Body of pancreas (tissue), 4 donors: ENCODE results near the gene PCDH9. TPM values are rescaled to one million over a fixed set of nuclear protein-coding genes. Genes with fewer than 3 reads are reported as not detected.

Experiments used
- ATAC-seq: fragments of 150-250 bp; one replicate; pipeline ENCODE4 v1.9.1; 2016
- DNase-seq, 4 donors: peaks; one replicate each; pipeline ENCODE4 v3.0.0-alpha.2; 2019
- H3K27ac ChIP-seq, 4 donors: fragments of 200-600 bp; sonication (generic); 1 replicate in 3 of 4; 2 replicates in 1 of 4; pipeline versions ENCODE4 v1.5.1 to v1.6.1; 2016 to 2019; ENCODE audit warnings: mild to moderate bottlenecking in 1 of 4, mixed read lengths in 1 of 4, moderate library complexity in 1 of 4
- H3K27me3 ChIP-seq, 2 donors: fragments of 200-600 bp; sonication (generic); one replicate each; pipeline ENCODE4 v1.6.0; 2016; ENCODE audit warnings: mild to moderate bottlenecking in 1 of 2
- H3K36me3 ChIP-seq, 2 donors: fragments of 200-600 bp; sonication (generic); replicated peaks in 1 of 2; 2 replicates each; pipeline ENCODE4 v1.5.1; 2016; ENCODE audit warnings: low read depth in 2 of 2; ENCODE audit not compliant: insufficient read depth in 1 of 2
- H3K4me1 ChIP-seq: fragments of 200-600 bp; sonication (generic); one replicate; pipeline ENCODE4 v1.6.0; 2016
- H3K4me3 ChIP-seq, 2 donors: fragments of 200-600 bp; sonication (generic); 1 replicate in 1 of 2; 2 replicates in 1 of 2; pipeline ENCODE4 v1.5.1; 2016 to 2019
- H3K9me3 ChIP-seq, 3 donors: fragments of 200-600 bp; sonication (generic); 1 replicate in 2 of 3; 2 replicates in 1 of 3; pipeline ENCODE4 v1.5.1; 2016
- POLR2A ChIP-seq, 3 donors: fragments of 450-650 bp; IDR thresholded peaks; one replicate each; pipeline ENCODE4 v1.6.1; 2016; ENCODE audit warnings: antibody characterized with exemption in 3 of 3, mild to moderate bottlenecking in 2 of 3
- WGBS, 2 donors: methylation state at CpG; one replicate each; pipeline ENCODE4 v1.1.5; 2017; 5-methylcytosine and 5-hydroxymethylcytosine counted together
- intact Hi-C: fragments of 100-400 bp; cut with DNase I; formaldehyde crosslinking; loops from one replicate; pipeline ENCODE4 v1.15.1; 2023
- total RNA-seq, 2 donors: library from RNA; depleted of rRNA; stranded (reverse); fragments of >200 nt; gene quantifications; one replicate each; pipeline ENCODE4 v1.1.0, GENCODE V29; 2016
- TF ChIP-seq, protein P1 (sequence below), 7 experiments: fragments of 450-650 bp in 4 of 7; fragments of 200-600 bp in 3 of 7; sonication (generic) in 3 of 7; IDR thresholded peaks; one replicate each; pipeline ENCODE4 v1.5.1; 2016 to 2019; ENCODE audit warnings: antibody characterized with exemption in 7 of 7

The PCDH9 gene
- total RNA-seq, 2 donors from 2014 or later = 3.6 to 3.9 TPM

DNA sequence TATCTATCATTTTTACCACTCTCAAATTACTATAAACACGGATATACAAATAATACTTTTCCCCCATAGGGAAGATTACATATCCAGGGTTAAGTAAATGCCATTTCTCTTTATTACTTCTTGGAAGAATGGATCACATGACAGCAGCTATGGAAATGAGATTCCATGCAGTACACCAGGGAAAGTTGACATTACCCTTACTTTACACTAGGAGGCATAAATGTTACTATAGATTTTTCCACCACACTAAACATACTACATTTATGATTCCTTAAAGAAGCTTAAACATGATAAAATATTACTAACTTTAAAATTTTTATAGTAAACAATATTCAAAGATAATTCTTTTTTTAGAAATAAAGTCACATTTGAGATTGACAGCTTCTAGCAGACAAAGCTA is 611.4 kb downstream of the PCDH9 start:
- no peak for DNase-seq
- H3K4me1 ChIP-seq = no peaks in the 10 kb centered on the region
- ATAC-seq = no peak
- no peaks in the 10 kb centered on the region for H3K27me3 ChIP-seq
- H3K9me3 ChIP-seq = no peaks in the 10 kb centered on the region
- no peak for TF ChIP-seq POLR2A (IDR thresholded peaks at IDR 0.05)
- TF ChIP-seq, protein P1, sequence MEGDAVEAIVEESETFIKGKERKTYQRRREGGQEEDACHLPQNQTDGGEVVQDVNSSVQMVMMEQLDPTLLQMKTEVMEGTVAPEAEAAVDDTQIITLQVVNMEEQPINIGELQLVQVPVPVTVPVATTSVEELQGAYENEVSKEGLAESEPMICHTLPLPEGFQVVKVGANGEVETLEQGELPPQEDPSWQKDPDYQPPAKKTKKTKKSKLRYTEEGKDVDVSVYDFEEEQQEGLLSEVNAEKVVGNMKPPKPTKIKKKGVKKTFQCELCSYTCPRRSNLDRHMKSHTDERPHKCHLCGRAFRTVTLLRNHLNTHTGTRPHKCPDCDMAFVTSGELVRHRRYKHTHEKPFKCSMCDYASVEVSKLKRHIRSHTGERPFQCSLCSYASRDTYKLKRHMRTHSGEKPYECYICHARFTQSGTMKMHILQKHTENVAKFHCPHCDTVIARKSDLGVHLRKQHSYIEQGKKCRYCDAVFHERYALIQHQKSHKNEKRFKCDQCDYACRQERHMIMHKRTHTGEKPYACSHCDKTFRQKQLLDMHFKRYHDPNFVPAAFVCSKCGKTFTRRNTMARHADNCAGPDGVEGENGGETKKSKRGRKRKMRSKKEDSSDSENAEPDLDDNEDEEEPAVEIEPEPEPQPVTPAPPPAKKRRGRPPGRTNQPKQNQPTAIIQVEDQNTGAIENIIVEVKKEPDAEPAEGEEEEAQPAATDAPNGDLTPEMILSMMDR (IDR thresholded peaks at IDR 0.05) = peak in 2 of 7 experiments; percentile 10 to 26
- H3K27ac ChIP-seq = no peak overlapping the region
- no peaks in the 10 kb centered on the region for H3K36me3 ChIP-seq
- 22 to 28% methylated on average over 1 of the region's 1 CpG for WGBS, 2 donors
- intact Hi-C loops = no loop called here
- no peak overlapping the region for H3K4me3 ChIP-seq

DNA sequence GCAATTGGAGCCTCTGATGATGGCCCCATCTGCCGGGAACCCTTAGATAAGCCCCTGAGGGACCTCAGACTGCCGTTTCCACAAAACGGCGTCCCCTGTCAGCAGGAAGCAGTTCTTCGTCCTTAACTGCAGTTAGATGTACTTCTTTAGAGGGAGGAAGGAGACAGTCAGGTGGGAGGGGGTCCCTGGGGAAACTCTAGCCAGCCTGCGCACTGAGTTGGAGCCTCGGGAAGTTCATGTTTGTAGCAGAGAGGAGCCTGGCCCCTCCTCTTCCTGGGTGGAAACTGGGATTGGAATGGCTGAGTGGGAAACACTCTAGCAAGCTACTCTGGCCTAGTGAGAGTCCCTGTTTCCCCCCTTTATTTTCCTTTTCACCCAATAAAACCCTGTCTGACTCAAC is 612.4 kb downstream of the PCDH9 start:
- Histone ChIP-seq H3K4me1 (no peaks in the 10 kb centered on the region), H3K36me3 (no peaks in the 10 kb centered on the region), H3K9me3 (no peaks in the 10 kb centered on the region), H3K27ac (no peak overlapping the region), H3K4me3 (no peak overlapping the region), H3K27me3 (no peaks in the 10 kb centered on the region)
- ATAC-seq (no peak), DNase-seq (no peak)
- WGBS, 2 donors = 56 to 80% methylated on average over 5 to 7 of the region's 7 CpGs
- intact Hi-C loops = no loop called here
- TF ChIP-seq, protein P1 (IDR thresholded peaks at IDR 0.05) = no peak
- TF ChIP-seq POLR2A (IDR thresholded peaks at IDR 0.05) = no peak

DNA sequence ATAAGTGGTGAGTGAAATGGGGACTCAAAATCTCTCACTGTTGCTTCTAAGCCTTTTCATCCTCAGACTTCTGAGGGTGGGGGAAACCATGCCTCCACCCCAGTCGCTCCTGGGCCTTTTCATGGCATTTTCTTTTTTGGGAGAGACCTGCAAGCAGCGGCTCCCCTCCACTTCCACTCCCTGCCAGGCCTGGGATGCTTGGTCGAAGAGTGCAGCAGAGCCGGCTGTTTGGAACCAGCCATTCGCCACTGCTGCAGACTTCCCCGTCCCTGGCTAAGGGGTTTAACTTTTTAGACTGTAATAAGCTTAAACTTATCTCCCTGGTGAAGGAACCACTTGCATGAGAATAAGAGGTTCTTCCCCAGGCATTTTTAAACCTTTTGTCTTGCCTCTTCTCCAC is 617.2 kb downstream of the PCDH9 start:
- Histone ChIP-seq H3K27ac (no peak overlapping the region), H3K9me3 (no peaks in the 10 kb centered on the region), H3K4me3 (no peak overlapping the region), H3K4me1 (no peaks in the 10 kb centered on the region), H3K27me3 (no peaks in the 10 kb centered on the region), H3K36me3 (no peaks in the 10 kb centered on the region)
- no peak for DNase-seq
- TF ChIP-seq, protein P1 (IDR thresholded peaks at IDR 0.05) = no peak
- no peak for TF ChIP-seq POLR2A (IDR thresholded peaks at IDR 0.05)
- WGBS, 2 donors = 80 to 89% methylated on average over 6 of the region's 6 CpGs
- intact Hi-C loops = no loop called here
- no peak for ATAC-seq

DNA sequence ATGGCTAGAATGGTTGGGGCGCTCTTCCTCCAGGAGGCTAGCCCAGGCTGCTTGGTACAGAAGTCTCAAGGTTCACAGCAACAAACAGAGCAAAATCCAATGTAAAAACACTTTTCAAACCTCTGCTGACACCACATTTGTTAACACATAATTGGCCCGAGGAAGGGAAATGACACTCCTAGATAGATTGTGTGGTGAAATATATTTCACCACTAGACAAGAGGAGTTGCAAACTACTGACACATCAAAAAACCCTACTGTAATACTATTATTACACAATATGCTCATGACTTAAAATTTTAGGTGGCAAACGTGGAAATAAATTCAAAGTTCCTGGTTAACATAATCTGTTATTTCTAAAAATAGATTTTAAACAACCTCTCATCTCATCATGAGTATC is 643.6 kb downstream of the PCDH9 start:
- Histone ChIP-seq H3K27ac (no peak overlapping the region), H3K36me3 (no peaks in the 10 kb centered on the region), H3K27me3 (no peaks in the 10 kb centered on the region), H3K4me1 (no peaks in the 10 kb centered on the region), H3K9me3 (no peaks in the 10 kb centered on the region), H3K4me3 (no peak overlapping the region)
- TF ChIP-seq, protein P1 (IDR thresholded peaks at IDR 0.05) = no peak
- no peak for TF ChIP-seq POLR2A (IDR thresholded peaks at IDR 0.05)
- 48 to 49% methylated on average over 3 of the region's 3 CpGs for WGBS, 2 donors
- DNase-seq = no peak
- ATAC-seq = no peak
- intact Hi-C loops = no loop called here

DNA sequence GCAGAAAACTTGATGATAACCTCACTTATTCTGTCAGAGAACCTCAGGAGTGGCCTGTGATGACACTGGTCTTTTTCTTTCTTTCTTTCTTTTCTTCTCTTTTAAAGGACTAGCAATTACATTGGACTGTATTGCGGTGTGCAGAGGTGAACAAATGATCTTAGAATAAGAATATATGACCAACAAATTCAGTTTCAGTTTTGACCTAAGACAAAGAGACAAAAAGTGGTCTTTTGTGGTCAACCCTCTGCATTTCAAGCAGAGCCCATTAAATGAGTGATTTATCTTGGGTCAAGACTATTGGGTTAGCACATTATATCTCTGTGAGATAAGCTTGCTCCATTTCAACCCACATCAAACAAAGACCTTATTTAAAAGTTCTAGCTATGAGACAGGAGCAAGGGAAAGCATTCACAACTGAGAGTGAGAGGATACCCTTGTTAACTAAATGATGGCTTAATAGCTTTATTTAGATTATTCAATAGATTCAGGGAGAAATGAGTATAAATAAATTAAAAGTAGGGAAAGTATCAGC is 644.4 kb downstream of the PCDH9 start:
- Histone ChIP-seq H3K9me3 (no peaks in the 10 kb centered on the region), H3K27me3 (no peaks in the 10 kb centered on the region), H3K36me3 (no peaks in the 10 kb centered on the region), H3K4me3 (no peak overlapping the region), H3K27ac (no peak overlapping the region), H3K4me1 (no peaks in the 10 kb centered on the region)
- 46 to 62% methylated on average over 1 of the region's 1 CpG for WGBS, 2 donors
- ATAC-seq (no peak), DNase-seq (no peak)
- TF ChIP-seq POLR2A (IDR thresholded peaks at IDR 0.05) = no peak
- TF ChIP-seq, protein P1 (IDR thresholded peaks at IDR 0.05) = no peak
- intact Hi-C loops = no loop called here
